Adipocyte (in vitro differentiated cells): ENCODE measurements around the gene PRSS37.
"Not testable (repeated sequence)": the region's sequence is repeated elsewhere in the genome, so short reads cannot be mapped to it uniquely, and the experiment has no call there.

Experiments
- DNase-seq: peaks from one replicate; pipeline ENCODE4 v3.0.0-alpha.2; 2015; ENCODE audit warnings: low read depth
- H3K27me3 ChIP-seq: replicated peaks from 2 replicates; pipeline ENCODE4 v1.7.0; 2013; ENCODE audit warnings: mild to moderate bottlenecking, low read length, moderate library complexity; ENCODE audit not compliant: control insufficient read depth, insufficient read depth
- H3K36me3 ChIP-seq: 2 replicates; pipeline ENCODE4 v1.7.0; 2013; ENCODE audit warnings: low read length, mild to moderate bottlenecking, moderate library complexity; ENCODE audit not compliant: control insufficient read depth, insufficient read depth, severe bottlenecking
- H3K4me1 ChIP-seq: 2 replicates; pipeline ENCODE4 v1.7.0; 2013; ENCODE audit warnings: mild to moderate bottlenecking, low read length, moderate library complexity; ENCODE audit not compliant: control insufficient read depth, insufficient read depth
- H3K4me3 ChIP-seq: 2 replicates; pipeline ENCODE4 v1.7.0; 2013; ENCODE audit warnings: mild to moderate bottlenecking, low read length, moderate library complexity
- H3K9ac ChIP-seq: 2 replicates; pipeline ENCODE4 v1.7.0; 2013; ENCODE audit warnings: mild to moderate bottlenecking, low read length, moderate library complexity
- H3K9me3 ChIP-seq: 2 replicates; pipeline ENCODE4 v1.7.0; 2013; ENCODE audit warnings: mild to moderate bottlenecking, low read length, moderate library complexity; ENCODE audit not compliant: control insufficient read depth

Gene PRSS37

GRCh38 chr7:141860207-141860606 lies 18.9 kb upstream of the PRSS37 start:
- Histone ChIP-seq H3K4me1 (no peaks in the 10 kb centered on the region), H3K27me3 (no peaks in the 10 kb centered on the region), H3K4me3 (no peak overlapping the region), H3K9ac (no peak overlapping the region), H3K36me3 (no peaks in the 10 kb centered on the region), H3K9me3 (peaks cover 19% of the 10 kb centered on the region)
- no peak for DNase-seq

GRCh38 chr7:141847996-141848395 lies 6.7 kb upstream of the PRSS37 start:
- H3K4me3 ChIP-seq: no peak overlapping the region
- no peak for DNase-seq
- no peaks in the 10 kb centered on the region for H3K36me3 ChIP-seq
- H3K9me3 ChIP-seq: peaks cover 2% of the 10 kb centered on the region
- H3K4me1 ChIP-seq: no peaks in the 10 kb centered on the region
- no peak overlapping the region for H3K9ac ChIP-seq
- H3K27me3 ChIP-seq: no peaks in the 10 kb centered on the region

DNA sequence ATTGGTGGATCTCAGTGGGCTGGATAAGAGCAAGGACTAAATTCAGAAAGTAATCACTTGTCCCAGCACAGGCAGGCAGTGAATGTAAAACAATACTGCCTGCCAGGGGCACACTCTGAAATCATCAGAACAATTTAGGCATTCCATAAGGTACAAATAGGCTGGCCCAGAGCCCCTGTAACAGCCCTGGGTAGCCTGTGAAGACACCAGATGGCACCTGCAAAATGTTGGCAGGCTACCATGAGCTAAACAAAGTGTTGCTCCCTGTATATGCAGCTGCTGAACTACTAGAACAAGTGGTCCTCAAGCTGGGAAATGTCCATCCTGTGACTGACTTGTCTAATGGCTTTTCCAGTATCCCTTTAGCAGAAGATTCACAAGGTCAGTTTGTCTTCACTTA lies 3.0 kb upstream of the PRSS37 start:
- Histone ChIP-seq H3K27me3 (no peaks in the 10 kb centered on the region), H3K9me3 (no peaks in the 10 kb centered on the region), H3K36me3 (no peaks in the 10 kb centered on the region), H3K9ac (no peak overlapping the region), H3K4me3 (no peak overlapping the region), H3K4me1 (no peaks in the 10 kb centered on the region)
- no peak for DNase-seq

GRCh38 chr7:141842904-141843303 lies 1.6 kb upstream of the PRSS37 start:
- DNase-seq: no peak
- Histone ChIP-seq H3K4me1 (no peaks in the 10 kb centered on the region), H3K4me3 (no peak overlapping the region), H3K9ac (no peak overlapping the region), H3K9me3 (no peaks in the 10 kb centered on the region), H3K36me3 (no peaks in the 10 kb centered on the region), H3K27me3 (no peaks in the 10 kb centered on the region)

DNA sequence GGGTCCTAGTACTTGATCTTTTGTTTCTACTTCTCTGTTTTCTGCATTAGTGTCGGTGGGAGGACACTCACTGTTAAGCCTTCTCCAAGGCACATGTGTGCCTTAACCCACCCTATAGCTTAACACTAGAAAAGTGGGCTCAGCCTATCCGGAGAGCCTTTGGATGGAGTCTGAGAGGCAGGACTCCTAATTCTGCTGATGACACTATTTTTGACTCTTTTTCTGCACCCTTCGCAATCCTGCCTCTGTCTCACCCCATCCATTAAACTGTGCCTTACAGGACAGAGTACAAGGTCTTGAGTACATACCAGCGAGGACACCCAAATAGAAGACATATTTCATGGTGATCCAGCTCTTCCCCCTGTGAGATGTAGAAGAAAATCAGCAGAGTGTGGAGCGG lies 577 bp downstream of the PRSS37 start:
- H3K9me3 ChIP-seq: no peaks in the 10 kb centered on the region
- DNase-seq: no peak
- no peak overlapping the region for H3K9ac ChIP-seq
- H3K4me3 ChIP-seq: no peak overlapping the region
- H3K27me3 ChIP-seq: no peaks in the 10 kb centered on the region
- no peaks in the 10 kb centered on the region for H3K36me3 ChIP-seq
- no peaks in the 10 kb centered on the region for H3K4me1 ChIP-seq

GRCh38 chr7:141839256-141839655 lies 2.0 kb downstream of the PRSS37 start:
- Histone ChIP-seq H3K4me3 (no peak overlapping the region), H3K9ac (no peak overlapping the region), H3K4me1 (no peaks in the 10 kb centered on the region), H3K36me3 (no peaks in the 10 kb centered on the region), H3K9me3 (no peaks in the 10 kb centered on the region), H3K27me3 (no peaks in the 10 kb centered on the region)
- DNase-seq: no peak

- Histone ChIP-seq H3K36me3 (no peaks in the 10 kb centered on the region), H3K27me3 (no peaks in the 10 kb centered on the region), H3K4me3 (no peak overlapping the region), H3K9ac (no peak overlapping the region), H3K4me1 (no peaks in the 10 kb centered on the region), H3K9me3 (no peaks in the 10 kb centered on the region)
- no peak for DNase-seq
These were observed 2.7 kb downstream of the PRSS37 start for GRCh38 chr7:141838581-141838980.

- no peak overlapping the region for H3K9ac ChIP-seq
- no peaks in the 10 kb centered on the region for H3K36me3 ChIP-seq
- H3K4me1 ChIP-seq: no peaks in the 10 kb centered on the region
- no peak overlapping the region for H3K4me3 ChIP-seq
- DNase-seq: no peak
- H3K9me3 ChIP-seq: no peaks in the 10 kb centered on the region
- no peaks in the 10 kb centered on the region for H3K27me3 ChIP-seq
These were observed 3.6 kb downstream of the PRSS37 start for GRCh38 chr7:141837683-141838082.

DNA sequence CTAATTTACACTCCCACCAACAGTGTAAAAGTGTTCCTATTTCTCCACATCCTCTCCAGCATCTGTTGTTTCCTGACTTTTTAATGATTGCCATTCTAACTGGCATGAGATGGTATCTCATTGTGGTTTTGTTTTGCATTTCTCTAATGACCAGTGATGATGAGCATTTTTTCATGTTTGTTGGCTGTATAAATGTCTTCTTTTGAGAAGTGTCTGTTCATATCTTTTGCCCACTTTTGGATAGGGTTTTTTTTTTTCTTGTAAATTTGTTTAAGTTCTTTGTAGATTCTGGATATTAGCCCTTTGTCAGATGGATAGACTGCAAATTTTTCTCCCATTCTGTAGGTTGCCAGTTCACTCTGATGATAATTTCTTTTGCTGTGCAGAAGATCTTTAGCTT lies 18.9 kb downstream of the PRSS37 start:
- H3K9me3 ChIP-seq: peaks cover 26% of the 10 kb centered on the region
- H3K9ac ChIP-seq, H3K36me3 ChIP-seq, H3K4me3 ChIP-seq, H3K27me3 ChIP-seq, H3K4me1 ChIP-seq, DNase-seq: not testable (repeated sequence)

DNA sequence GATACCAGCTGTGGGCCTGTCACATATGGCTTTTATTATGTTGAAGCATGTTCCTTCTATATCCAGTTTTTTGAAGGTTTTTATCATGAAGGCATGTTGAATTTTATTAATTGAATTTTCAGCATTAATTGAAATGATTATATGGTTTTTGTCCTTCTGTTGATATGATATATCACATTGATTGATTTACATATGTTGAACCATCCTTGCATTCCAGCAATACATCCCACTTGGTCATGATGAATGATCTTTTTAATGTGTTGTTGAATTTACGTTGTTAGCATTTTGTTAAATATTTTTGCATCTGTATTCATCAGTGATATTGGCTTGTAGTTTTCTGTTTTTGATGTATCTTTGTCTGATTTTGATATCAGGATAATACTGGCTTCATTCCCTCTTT lies 21.2 kb downstream of the PRSS37 start:
- H3K4me1 ChIP-seq: no peaks in the 10 kb centered on the region
- H3K9ac ChIP-seq: no peak overlapping the region
- peaks cover 29% of the 10 kb centered on the region for H3K9me3 ChIP-seq
- no peaks in the 10 kb centered on the region for H3K36me3 ChIP-seq
- no peaks in the 10 kb centered on the region for H3K27me3 ChIP-seq
- no peak for DNase-seq
- H3K4me3 ChIP-seq: no peak overlapping the region

DNA sequence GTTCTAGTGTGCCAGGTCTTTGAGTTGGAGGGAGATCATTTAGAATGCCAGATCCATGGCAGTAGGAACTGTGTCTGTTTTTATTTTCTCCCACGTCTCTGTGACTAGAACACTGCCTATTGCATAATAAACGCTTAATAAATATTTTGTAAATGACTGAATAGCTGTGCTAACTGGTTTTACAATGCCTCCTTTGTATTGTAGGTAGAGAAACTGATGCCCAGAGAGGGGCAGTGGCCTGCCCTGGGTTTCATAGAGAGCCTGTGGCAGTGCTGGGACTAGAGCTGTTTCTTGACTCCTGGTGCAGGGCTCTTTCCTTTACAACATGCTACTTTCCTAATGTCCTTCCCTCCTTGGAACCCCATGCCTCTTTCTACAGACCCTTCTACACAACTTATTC lies 48.8 kb downstream of the PRSS37 start:
- Histone ChIP-seq H3K36me3 (peaks cover 4% of the 10 kb centered on the region), H3K4me3 (no peak overlapping the region), H3K4me1 (no peaks in the 10 kb centered on the region), H3K27me3 (no peaks in the 10 kb centered on the region), H3K9ac (no peak overlapping the region), H3K9me3 (no peaks in the 10 kb centered on the region)
- DNase-seq: no peak

GRCh38 chr7:141789917-141790316 lies 51.4 kb downstream of the PRSS37 start, which contains the start of gene TAS2R5:
TSS of gene TAS2R5 (plus strand) at chr7:141790217. CDS start at chr7:141790362, 145 bp downstream.
- no peaks in the 10 kb centered on the region for H3K27me3 ChIP-seq
- no peak within 1 kb of the TSS for H3K9ac ChIP-seq
- H3K4me3 ChIP-seq: no peak within 1 kb of the TSS
- H3K9me3 ChIP-seq: no peaks in the 10 kb centered on the region
- no peak for DNase-seq
- H3K36me3 ChIP-seq: peaks cover 4% of the 10 kb centered on the region
- H3K4me1 ChIP-seq: no peaks in the 10 kb centered on the region
